H1 (cell line): ENCODE data around the gene ANKEF1. TPM values are rescaled to one million over a fixed set of nuclear protein-coding genes. Genes with fewer than 3 reads are reported as not detected.

Source experiments
- CHD1 ChIP-seq: IDR thresholded peaks from 2 replicates; pipeline ENCODE4 v1.6.1; 2012; ENCODE audit warnings: low read depth, low read length, improper control_type of control experiment
- CHD7 ChIP-seq: fragments of 300-600 bp; sonication (generic); IDR thresholded peaks from 2 replicates; pipeline ENCODE4 v1.7.1; 2012; ENCODE audit warnings: low read length, moderate library complexity, mild to moderate bottlenecking, inconsistent platforms; ENCODE audit not compliant: insufficient replicate concordance
- NANOG ChIP-seq: IDR thresholded peaks from 2 replicates; pipeline ENCODE4 v1.6.1; 2011; ENCODE audit warnings: low read length, low read depth, mild to moderate bottlenecking, inconsistent platforms; ENCODE audit not compliant: insufficient read depth, poor library complexity, severe bottlenecking
- NRF1 ChIP-seq: IDR thresholded peaks from 2 replicates; pipeline ENCODE4 v1.6.1; 2011; ENCODE audit warnings: mild to moderate bottlenecking, low read depth, low read length, improper control_type of control experiment
- RAD21 ChIP-seq, 2 experiments: IDR thresholded peaks in 1 of 2; conservative IDR thresholded peaks in 1 of 2; 2 replicates each; pipeline ENCODE4 v1.6.1; 2011; ENCODE audit warnings: low read depth in 2 of 2, low read length in 2 of 2, improper control_type of control experiment in 1 of 2, inconsistent platforms in 1 of 2, mild to moderate bottlenecking in 1 of 2, moderate library complexity in 1 of 2
- SP2 ChIP-seq: IDR thresholded peaks from 2 replicates; pipeline ENCODE4 v1.6.1; 2012; ENCODE audit warnings: mild to moderate bottlenecking, low read length, inconsistent platforms
- TAF1 ChIP-seq: IDR thresholded peaks from 2 replicates; pipeline ENCODE4 v1.6.1; 2011; ENCODE audit warnings: mild to moderate bottlenecking, low read depth, low read length
- polyA plus RNA-seq, 7 experiments: library from polyadenylated mRNA; depleted of rRNA in 3 of 7; stranded (reverse) in 5 of 7; unstranded in 2 of 7; fragments of >200 nt in 5 of 7; fragments of 200-250 nt in 2 of 7; gene quantifications; 1 replicate in 5 of 7; 2 replicates in 1 of 7; 4 replicates in 1 of 7; pipeline versions ENCODE4 v1.2.1 to v1.2.3, GENCODE V29; 2011 to 2013; ENCODE audit warnings: missing spikeins in 2 of 7, mixed read lengths in 2 of 7
- total RNA-seq: library from RNA; stranded (reverse); fragmentation: NEBNext Ultra II Directional; extraction: Animal tissue kit (Norgen Biotek cat#: 25700); gene quantifications from 2 replicates; pipeline ENCODE4 v1.2.1, GENCODE V29; 2021

ANKEF1 gene
- total and polyA plus RNA-seq, 2 of the 8 experiments (the other 6 are each of a cell fraction or from before 2014, with no cell fraction given) = 2.8 to 10.0 TPM

GRCh38 chr20:10012464-10012863 is 22.3 kb upstream of the ANKEF1 start (continued):
- TF ChIP-seq CHD7 (no peak), RAD21 (IDR thresholded peaks at IDR 0.05 in 1 of 2, conservative IDR thresholded peaks at IDR 0.05 in 1 of 2; ENCODE audit: low read depth in 2 of 2, low read length in 2 of 2) (no peak), NRF1 (no peak), TAF1 (no peak), SP2 (no peak), CHD1 (no peak), NANOG (no peak)
